Measurements from ENCODE around the gene CFAP54.

DNA sequence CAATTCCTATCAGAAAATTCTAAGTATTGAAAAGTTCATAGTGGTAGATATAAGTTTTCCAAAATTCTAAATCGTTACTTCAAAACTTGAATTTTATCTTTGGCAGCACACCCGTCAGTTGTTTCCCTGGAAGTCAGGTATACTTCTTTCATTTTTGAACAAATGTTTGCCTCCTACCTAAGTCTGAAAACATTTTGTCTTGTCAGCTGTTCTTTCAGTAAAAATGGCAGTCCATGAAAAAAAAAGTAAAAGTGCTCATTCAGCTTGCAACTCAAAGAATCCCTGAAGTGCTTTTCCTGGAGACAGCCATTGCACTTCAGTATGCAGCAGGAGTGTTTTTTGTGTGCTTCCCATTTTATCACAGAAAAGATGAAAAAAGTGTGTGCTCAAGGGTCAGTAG is 287.5 kb downstream of the CFAP54 start:
- TF ChIP-seq POLR2A (IDR thresholded peaks at IDR 0.05) (no peak), POLR2AphosphoS5 (IDR thresholded peaks at IDR 0.05; ENCODE audit: insufficient read depth in 1 of 2, low read depth in 1 of 2) (no peak)
- TF ChIP-seq, protein P1, sequence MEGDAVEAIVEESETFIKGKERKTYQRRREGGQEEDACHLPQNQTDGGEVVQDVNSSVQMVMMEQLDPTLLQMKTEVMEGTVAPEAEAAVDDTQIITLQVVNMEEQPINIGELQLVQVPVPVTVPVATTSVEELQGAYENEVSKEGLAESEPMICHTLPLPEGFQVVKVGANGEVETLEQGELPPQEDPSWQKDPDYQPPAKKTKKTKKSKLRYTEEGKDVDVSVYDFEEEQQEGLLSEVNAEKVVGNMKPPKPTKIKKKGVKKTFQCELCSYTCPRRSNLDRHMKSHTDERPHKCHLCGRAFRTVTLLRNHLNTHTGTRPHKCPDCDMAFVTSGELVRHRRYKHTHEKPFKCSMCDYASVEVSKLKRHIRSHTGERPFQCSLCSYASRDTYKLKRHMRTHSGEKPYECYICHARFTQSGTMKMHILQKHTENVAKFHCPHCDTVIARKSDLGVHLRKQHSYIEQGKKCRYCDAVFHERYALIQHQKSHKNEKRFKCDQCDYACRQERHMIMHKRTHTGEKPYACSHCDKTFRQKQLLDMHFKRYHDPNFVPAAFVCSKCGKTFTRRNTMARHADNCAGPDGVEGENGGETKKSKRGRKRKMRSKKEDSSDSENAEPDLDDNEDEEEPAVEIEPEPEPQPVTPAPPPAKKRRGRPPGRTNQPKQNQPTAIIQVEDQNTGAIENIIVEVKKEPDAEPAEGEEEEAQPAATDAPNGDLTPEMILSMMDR (IDR thresholded peaks at IDR 0.05), result no peak
